Skin of body (tissue), 2 donors: ENCODE results near the gene TRAK1. TPM values are rescaled to one million over a fixed set of nuclear protein-coding genes. Genes with fewer than 3 reads are reported as not detected.

Experiments used
- DNase-seq: peaks from one replicate; lab custom pipeline; 2025; lab: John Stamatoyannopoulos, UW
- total RNA-seq: library from RNA; depleted of rRNA; stranded (reverse); fragments of >200 nt; gene quantifications from one replicate; pipeline ENCODE4 v1.2.3, GENCODE V29; 2014

Gene TRAK1
- total RNA-seq, 1 donor from 2014 or later = 36.4 TPM

- DNase-seq = peak; percentile 89
These were observed 24.5 kb upstream of the TRAK1 start for GRCh38 chr3:42066516-42067181.

- DNase-seq = peak; percentile 92
These were observed 23.8 kb upstream of the TRAK1 start for GRCh38 chr3:42067326-42067725.

GRCh38 chr3:42068303-42069088 is 22.7 kb upstream of the TRAK1 start:
- DNase-seq = no peak

- no peak for DNase-seq
These were observed 21.1 kb upstream of the TRAK1 start for GRCh38 chr3:42070089-42070488.

DNA sequence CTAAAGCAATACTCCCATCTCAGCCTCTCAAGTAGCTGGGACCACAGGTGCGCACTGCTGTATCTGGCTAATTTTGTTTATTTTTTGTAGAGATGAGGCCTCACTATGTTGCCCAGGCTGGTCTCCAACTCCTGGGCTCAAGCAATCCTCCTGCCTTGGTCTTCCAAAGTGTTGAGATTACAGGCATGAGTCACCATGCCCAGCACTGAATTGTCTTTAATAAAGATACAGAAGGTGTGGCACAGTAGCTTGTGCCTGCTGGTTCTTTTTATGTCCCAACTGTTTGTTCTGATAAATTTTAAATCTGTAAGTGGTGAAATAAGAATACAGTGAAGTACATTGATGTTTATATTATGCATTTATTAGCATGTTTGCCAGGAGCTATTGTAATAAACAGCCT is 20.6 kb upstream of the TRAK1 start:
- DNase-seq = no peak

DNA sequence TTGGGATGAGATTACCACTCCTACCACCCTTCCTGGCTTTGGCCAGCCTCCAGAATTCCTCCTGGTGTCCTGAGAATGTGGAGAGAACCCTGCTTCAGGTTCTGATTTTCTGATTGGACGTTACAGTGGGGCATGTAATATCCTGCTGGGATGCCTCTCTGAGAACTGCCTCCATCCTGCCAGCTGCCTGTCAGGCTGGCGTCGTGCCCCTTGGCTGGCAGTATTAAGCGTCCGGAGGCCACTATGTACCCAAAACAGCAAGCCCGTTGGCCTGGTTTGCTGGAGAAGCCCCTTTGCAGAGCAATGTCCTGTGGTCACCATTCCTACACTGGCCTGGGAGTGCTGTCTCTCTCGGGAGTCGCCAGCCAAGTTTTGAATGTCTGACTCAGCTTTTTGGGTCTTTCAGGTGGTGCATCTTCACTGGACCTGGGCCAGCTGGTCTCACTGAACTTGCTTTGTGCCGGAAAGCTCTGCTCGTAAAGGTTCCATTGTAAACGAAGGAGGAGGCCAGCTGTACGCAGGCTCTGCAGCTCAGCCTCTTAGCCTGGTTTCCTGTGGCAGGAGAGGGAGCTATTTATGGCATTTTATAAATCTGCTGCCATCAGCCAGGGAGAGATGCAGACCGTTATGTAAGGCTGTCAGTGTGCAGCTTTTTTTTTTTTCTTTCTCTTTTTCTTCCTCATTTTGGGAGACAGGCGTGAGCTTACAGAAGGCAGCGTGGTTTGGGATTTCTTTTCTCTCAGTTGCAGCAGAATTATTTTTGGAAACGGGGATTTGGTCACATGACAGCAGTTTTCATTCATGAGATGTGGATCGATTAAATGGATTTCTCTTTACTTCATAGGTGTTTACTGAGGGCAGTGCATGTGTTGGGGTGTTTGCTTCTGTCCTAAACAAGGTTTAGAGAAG is 19.0 kb upstream of the TRAK1 start:
- DNase-seq = peak; percentile 78

DNA sequence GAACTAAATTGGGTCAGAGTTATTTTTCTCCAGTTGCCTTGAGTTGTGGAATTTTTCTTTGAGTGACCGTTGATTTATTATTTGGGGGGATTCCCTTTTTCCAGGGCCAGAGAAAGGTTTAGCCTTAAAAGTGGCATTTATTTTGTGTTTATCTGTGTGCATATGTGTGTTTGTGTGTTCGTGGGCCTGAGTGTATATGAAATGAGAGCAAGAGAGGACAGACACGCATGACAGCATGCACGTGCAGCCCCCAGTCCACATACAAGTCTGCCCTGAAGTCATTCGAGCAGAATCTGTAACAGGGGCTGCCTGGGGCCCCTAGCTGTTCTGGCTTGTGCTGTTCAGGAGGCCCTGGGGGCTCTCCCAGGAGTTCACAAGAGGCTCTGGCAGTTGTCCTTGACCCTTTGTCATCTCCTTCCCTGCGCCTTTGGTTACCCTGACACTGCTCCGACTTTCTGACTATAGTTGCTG is 18.3 kb upstream of the TRAK1 start:
- peak; percentile 13 for DNase-seq

DNA sequence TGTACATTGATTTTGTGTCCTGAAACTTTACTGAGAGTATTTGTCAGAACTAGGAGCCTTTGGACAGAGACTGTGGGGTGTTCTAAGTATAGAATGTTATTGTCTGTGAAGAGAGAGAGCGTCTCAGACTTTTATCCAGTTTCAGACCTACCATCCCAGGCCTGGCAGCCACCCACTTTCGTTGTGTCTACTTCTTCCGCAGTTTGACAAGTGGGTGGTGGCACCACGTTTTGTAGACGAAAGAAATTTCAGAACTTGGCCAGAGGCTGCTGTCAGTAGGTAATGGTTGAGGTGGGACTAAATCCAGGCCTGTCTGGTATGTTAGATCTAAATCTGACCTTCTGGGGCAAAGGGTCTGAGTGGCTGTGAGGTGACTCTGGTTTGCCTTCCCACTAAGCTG is 13.4 kb upstream of the TRAK1 start:
- no peak for DNase-seq

- no peak for DNase-seq
These were observed 12.5 kb upstream of the TRAK1 start for GRCh38 chr3:42078677-42079076.

- DNase-seq = no peak
These were observed 11.3 kb upstream of the TRAK1 start for GRCh38 chr3:42079701-42080452.

GRCh38 chr3:42080453-42080872 is 10.7 kb upstream of the TRAK1 start:
- no peak for DNase-seq

DNA sequence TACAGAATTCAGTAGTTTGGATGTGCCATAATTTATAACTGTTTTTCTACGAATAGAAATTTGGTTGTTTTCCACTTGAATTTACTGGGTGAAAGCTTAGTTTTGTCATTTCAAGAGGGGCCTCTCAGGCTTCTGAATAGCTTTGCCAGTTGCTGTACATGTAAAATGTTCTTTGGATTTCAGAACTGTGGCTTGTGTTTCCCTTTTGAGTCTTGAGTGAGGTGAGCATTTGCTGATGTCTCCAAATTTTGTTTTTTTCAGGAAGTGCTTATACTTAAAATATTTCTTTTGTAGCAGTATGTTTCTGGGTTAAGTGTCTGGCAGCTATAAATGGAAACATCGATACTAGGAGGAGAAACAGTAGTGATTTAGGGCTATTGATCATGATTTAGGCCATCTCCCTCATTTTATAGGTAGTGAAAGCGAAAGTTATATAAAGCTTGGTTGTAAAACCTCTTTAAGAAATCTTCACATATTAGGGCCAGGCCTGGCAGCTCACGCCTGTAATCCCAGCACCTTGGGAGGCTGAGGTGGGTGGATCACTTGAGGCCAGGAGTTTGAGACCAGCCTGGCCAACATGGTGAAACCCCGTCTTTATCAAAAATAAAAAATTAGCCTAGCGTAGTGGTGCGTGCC is 9.2 kb upstream of the TRAK1 start:
- DNase-seq = no peak

- no peak for DNase-seq
These were observed 6.6 kb upstream of the TRAK1 start for GRCh38 chr3:42084586-42084985.

DNA sequence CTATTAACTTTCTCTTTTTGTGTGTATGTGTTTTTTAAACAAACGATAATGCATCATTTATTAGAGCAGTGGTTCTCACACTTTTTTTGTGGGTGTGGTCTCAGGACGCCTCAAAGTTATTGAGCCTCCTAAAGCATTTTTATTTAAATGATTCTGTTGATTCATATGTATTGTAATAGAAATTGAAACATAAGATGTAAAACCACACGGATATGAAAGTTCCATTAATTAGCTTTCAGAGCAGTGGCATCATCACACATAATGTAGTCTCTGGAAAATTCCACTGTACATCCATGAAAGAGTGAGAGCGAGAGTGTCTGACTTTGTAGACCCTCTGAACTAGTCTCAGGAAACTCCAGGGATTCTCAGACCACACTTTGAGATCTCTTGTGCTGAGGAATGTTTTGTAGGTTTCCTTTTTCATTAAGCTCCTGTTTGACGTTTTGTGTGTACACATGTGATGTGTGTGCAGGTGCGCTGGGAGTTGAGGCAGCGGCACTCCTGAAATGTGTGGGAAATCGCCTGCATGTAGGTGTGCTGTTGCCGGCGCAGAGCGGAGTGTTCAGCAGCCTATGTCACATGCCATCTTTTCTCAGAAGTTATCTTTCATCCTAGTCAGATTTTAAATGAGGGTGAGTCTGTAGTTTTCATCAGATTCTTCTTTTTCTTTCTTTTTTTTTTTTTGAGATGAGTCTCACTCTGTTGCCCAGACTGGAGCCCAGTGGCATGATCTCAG is 5.3 kb upstream of the TRAK1 start:
- DNase-seq = no peak

DNA sequence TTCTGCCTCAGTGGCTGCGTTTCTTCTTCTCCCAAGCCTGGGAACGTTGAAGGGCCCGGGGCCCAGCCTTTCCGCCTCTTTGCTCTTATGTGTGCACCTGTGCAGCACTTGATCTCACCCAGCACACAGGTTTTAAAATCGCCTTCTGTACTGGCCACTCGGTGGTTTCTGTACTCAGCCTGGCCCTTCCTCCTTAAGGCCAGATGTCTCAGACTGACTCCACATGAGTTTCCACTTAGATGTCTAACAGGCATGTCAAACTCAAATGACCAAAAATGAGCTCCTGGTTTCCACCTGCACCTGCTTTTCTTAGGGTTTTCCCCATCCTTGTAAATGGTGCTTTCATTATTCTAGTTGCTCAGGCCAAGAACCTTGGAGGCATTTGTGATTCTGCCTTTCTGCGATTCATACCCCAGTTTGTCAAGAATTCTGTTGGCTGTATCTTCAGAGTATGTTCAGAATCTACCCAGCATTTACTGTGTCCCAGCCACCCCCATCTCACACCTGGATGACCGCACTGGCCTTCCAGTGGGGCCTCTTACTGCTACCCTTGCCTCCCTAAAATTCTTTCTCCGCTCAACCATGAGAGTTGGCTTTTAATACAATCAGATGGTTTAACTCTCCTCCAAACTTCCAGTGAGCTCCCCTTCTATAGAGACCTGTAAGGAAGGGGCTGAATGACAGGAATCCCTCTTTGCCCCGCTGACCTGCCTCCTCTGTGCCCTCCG is 2.2 kb upstream of the TRAK1 start:
- DNase-seq = no peak

GRCh38 chr3:42092006-42092405 is 849 bp downstream of the TRAK1 start:
- no peak for DNase-seq

- DNase-seq = no peak
These were observed 3.0 kb downstream of the TRAK1 start for GRCh38 chr3:42094128-42094527.

DNA sequence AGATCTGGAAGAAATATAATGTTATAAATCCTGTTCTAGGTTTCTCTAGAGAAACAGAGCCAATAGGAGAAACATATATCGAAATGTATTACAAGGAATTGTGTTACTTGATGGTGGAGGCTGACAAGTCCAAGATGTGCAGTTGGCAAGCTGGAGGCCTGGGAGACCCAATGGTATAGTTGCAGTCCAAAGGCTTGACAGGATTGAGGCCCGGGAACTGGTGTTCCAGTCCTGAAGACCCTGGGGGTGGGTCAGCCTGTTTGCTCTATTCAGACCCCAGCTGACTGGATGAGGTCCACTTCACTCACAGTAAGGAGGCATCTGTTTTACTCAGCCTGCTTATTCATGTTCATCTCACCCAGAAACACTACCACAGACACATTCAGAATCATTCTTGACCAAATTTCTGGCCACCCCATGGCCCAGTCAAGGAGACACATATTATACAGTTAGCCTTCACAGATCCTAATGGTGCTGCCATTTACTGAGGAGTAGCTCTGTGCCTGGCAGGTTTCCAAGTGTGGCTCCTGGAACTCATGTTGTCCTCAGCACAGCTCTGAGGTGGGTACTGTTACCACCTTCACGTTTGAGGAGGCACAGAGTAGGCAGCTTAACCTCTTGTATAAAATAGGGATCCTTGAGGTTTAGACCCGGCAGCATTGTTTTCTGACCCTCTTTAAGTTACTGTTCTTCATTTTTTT is 3.7 kb downstream of the TRAK1 start:
- no peak for DNase-seq

DNA sequence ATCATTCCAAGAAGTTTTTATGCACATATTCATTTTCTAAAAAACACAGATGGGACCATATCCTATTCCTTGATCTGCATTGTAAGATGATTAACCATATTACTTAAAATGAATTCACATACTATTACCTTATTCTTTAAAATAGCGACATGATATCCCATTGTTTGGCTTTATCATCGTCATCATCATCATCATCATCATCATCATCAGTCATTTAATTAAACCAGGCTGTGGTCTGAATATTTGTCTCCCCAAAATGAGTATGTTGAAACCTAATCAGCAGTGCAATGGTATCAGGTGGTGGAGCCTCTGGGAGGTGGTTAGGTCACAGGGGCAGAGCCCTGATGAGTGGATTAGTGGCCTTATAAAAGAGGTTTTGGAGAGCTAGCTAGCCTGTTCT is 4.4 kb downstream of the TRAK1 start:
- no peak for DNase-seq
